ENCODE measurements around the gene UBE2H. TPM values are rescaled to one million over a fixed set of nuclear protein-coding genes. Genes with fewer than 3 reads are reported as not detected.
A peak's percentile ranks its signal among the peaks of the same experiment; 100 is the strongest.

The UBE2H gene
- total RNA-seq, 1 donor from 2014 or later = 114 TPM

DNA sequence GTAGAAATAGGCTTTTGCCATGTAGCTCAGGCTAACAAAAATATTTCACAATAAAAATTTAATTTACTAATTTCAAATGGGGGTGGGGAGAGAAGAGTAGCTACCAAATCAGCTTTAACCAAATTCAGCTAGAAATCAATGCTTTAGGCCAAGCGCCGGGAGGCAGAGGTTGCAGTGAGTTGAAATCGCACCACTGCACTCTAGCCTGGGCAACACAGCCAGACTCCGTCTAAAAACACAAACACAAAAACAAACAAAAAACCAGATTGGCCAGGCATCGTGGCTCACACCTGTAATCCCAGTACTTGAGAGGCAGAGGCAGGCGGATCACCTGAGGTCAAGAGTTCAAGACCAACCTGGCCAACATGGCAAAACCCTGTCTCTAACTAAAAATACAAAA, 9.4 kb downstream of the UBE2H start:
- Mint-ChIP-seq H3K36me3 (peaks cover 27% of the 10 kb centered on the region), H3K4me3 (no peak overlapping the region), H3K27ac (no peak overlapping the region), H3K9me3 (no peaks in the 10 kb centered on the region), H3K4me1 (peaks cover 11% of the 10 kb centered on the region), H3K27me3 (ENCODE audit: insufficient read depth, low read depth) (peaks cover 4% of the 10 kb centered on the region)
- H3K9ac ChIP-seq = no peak overlapping the region
- no peak overlapping the region for H3K4me3 ChIP-seq
- no peak overlapping the region for H2AFZ ChIP-seq (replicated peaks)
- H3K4me1 ChIP-seq = peaks cover 16% of the 10 kb centered on the region
- peaks cover 77% of the 10 kb centered on the region for H4K20me1 ChIP-seq (ENCODE audit: low read depth)
- no peak for DNase-seq (ENCODE audit: low spot score)
- H3K4me2 ChIP-seq = no peak overlapping the region
- H3K27me3 ChIP-seq = no peaks in the 10 kb centered on the region
- peaks cover 100% of the 10 kb centered on the region for H3K79me2 ChIP-seq (ENCODE audit: low read depth)
- peaks cover 3% of the 10 kb centered on the region for H3F3A ChIP-seq (ENCODE audit: low read depth)
- H3K27ac ChIP-seq = no peak overlapping the region
- H3K9me3 ChIP-seq (ENCODE audit: low read depth) = no peaks in the 10 kb centered on the region
- peaks cover 25% of the 10 kb centered on the region for H3K36me3 ChIP-seq
- TF ChIP-seq, protein P1, sequence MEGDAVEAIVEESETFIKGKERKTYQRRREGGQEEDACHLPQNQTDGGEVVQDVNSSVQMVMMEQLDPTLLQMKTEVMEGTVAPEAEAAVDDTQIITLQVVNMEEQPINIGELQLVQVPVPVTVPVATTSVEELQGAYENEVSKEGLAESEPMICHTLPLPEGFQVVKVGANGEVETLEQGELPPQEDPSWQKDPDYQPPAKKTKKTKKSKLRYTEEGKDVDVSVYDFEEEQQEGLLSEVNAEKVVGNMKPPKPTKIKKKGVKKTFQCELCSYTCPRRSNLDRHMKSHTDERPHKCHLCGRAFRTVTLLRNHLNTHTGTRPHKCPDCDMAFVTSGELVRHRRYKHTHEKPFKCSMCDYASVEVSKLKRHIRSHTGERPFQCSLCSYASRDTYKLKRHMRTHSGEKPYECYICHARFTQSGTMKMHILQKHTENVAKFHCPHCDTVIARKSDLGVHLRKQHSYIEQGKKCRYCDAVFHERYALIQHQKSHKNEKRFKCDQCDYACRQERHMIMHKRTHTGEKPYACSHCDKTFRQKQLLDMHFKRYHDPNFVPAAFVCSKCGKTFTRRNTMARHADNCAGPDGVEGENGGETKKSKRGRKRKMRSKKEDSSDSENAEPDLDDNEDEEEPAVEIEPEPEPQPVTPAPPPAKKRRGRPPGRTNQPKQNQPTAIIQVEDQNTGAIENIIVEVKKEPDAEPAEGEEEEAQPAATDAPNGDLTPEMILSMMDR (IDR thresholded peaks at IDR 0.05) = no peak
- no peak for TF ChIP-seq EZH2phosphoT487 (IDR thresholded peaks at IDR 0.05)

DNA sequence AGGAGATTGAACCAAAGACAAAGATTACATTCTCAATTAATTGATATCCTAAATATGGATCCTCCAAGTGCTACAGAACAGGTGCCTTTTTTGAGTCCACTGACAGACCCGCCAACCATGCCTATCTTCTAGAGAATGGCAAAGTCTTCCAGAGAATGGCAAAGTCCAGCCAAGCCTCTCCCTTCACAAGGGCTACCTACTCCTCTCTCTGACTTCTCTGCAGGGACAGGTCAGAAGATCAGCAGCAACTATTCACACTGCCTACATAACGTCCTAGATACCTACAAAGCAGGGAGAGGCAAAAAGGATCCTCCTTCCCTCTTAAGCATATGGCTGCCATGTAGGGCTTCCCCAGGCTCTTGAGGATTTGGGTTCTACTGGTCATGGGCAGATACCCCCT, 12.4 kb downstream of the UBE2H start:
- H3K4me3 Mint-ChIP-seq = no peak overlapping the region
- DNase-seq (ENCODE audit: low spot score) = no peak
- no peaks in the 10 kb centered on the region for H3F3A ChIP-seq (ENCODE audit: low read depth)

DNA sequence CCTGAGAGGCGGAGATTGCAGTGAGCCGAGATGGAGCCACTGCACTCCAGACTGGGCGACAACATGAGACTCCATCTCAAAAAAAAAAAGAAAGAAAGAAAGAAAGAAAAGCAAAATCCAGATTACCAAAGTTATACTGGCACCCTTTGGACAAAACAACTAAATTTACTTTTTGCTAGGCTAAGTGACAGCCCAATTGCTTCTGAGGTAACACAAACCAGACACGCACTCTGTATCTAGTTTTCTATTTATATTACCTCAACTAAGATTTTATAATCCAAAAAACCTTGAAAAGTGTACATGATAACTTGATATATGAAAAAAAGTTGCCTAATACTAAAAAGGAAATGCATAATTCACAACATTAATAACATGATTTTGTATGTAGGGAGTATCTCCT, 12.9 kb downstream of the UBE2H start:
- Histone ChIP-seq H3K36me3 (peaks cover 12% of the 10 kb centered on the region), H3K4me2 (no peak overlapping the region), H3K9me3 (ENCODE audit: low read depth) (no peaks in the 10 kb centered on the region), H3K4me1 (no peaks in the 10 kb centered on the region), H2AFZ (replicated peaks) (no peak overlapping the region), H3K9ac (no peak overlapping the region), H4K20me1 (ENCODE audit: low read depth) (peaks cover 81% of the 10 kb centered on the region), H3K27ac (peak overlapping the region; percentile 1), H3K79me2 (ENCODE audit: low read depth) (peaks cover 100% of the 10 kb centered on the region), H3K4me3 (no peak overlapping the region), H3F3A (ENCODE audit: low read depth) (no peaks in the 10 kb centered on the region), H3K27me3 (no peaks in the 10 kb centered on the region)
- no peak overlapping the region for H3K27ac Mint-ChIP-seq
- peaks cover 18% of the 10 kb centered on the region for H3K36me3 Mint-ChIP-seq
- H3K4me1 Mint-ChIP-seq = no peaks in the 10 kb centered on the region
- no peak for DNase-seq (ENCODE audit: low spot score)
- no peaks in the 10 kb centered on the region for H3K27me3 Mint-ChIP-seq (ENCODE audit: insufficient read depth, low read depth)
- TF ChIP-seq EZH2 (IDR thresholded peaks at IDR 0.05) (no peak), EZH2phosphoT487 (IDR thresholded peaks at IDR 0.05) (no peak)
- TF ChIP-seq, protein P1 (IDR thresholded peaks at IDR 0.05) = no peak
- no peak overlapping the region for H3K4me3 Mint-ChIP-seq
- H3K9me3 Mint-ChIP-seq = no peaks in the 10 kb centered on the region

More for the DNA sequence above, 12.4 kb downstream of the UBE2H start:
- no peak overlapping the region for H3K4me3 ChIP-seq
- TF ChIP-seq EZH2 (IDR thresholded peaks at IDR 0.05) (no peak), EZH2phosphoT487 (IDR thresholded peaks at IDR 0.05) (no peak)
- TF ChIP-seq, protein P1 (IDR thresholded peaks at IDR 0.05) = no peak
- Mint-ChIP-seq H3K9me3 (no peaks in the 10 kb centered on the region), H3K36me3 (peaks cover 22% of the 10 kb centered on the region), H3K4me1 (no peaks in the 10 kb centered on the region), H3K27ac (no peak overlapping the region), H3K27me3 (ENCODE audit: insufficient read depth, low read depth) (no peaks in the 10 kb centered on the region)
- H3K36me3 ChIP-seq = peaks cover 16% of the 10 kb centered on the region
- H3K27me3 ChIP-seq = no peaks in the 10 kb centered on the region
- H3K79me2 ChIP-seq (ENCODE audit: low read depth) = peaks cover 100% of the 10 kb centered on the region
- no peak overlapping the region for H3K4me2 ChIP-seq
- peaks cover 80% of the 10 kb centered on the region for H4K20me1 ChIP-seq (ENCODE audit: low read depth)
- no peak overlapping the region for H3K27ac ChIP-seq
- H2AFZ ChIP-seq (replicated peaks) = no peak overlapping the region
- no peak overlapping the region for H3K9ac ChIP-seq
- H3K9me3 ChIP-seq (ENCODE audit: low read depth) = no peaks in the 10 kb centered on the region
- no peaks in the 10 kb centered on the region for H3K4me1 ChIP-seq

Data from neural progenitor cell (in vitro differentiated cells).